GM18502 (cell line): Measurements from ENCODE around the gene C1orf50.
A peak's percentile ranks its signal among the peaks of the same experiment; 100 is the strongest.
"Not testable (repeated sequence)": the region's sequence is repeated elsewhere in the genome, so short reads cannot be mapped to it uniquely, and the experiment has no call there.

ENCODE experiments used
- ATAC-seq: cut with Tn5 transposase; IDR thresholded peaks from one replicate; pipeline ENCODE4 v1.9.1; 2021; ENCODE audit warnings: mild to moderate bottlenecking; ENCODE audit not compliant: unreplicated experiment, poor library complexity

Gene C1orf50

GRCh38 chr1:42793824-42794223, 26.8 kb downstream of the C1orf50 start:
- no peak for ATAC-seq

GRCh38 chr1:42797414-42797813, 30.4 kb downstream of the C1orf50 start:
- ATAC-seq: no peak

- ATAC-seq: no peak
Observed at GRCh38 chr1:42797979-42798378, 30.9 kb downstream of the C1orf50 start.

GRCh38 chr1:42801832-42802473, 34.9 kb downstream of the C1orf50 start:
- ATAC-seq: no peak

- ATAC-seq: no peak
Observed at GRCh38 chr1:42806171-42806570, 39.1 kb downstream of the C1orf50 start.

- no peak for ATAC-seq
Observed at GRCh38 chr1:42806593-42806992, 39.5 kb downstream of the C1orf50 start.

GRCh38 chr1:42807056-42807668, 40.1 kb downstream of the C1orf50 start:
- no peak for ATAC-seq

- not testable (repeated sequence) for ATAC-seq
Observed at GRCh38 chr1:42814815-42815214, 47.8 kb downstream of the C1orf50 start.

- no peak for ATAC-seq
Observed at GRCh38 chr1:42815941-42816584, 49.0 kb downstream of the C1orf50 start.

- ATAC-seq: peak; percentile 85
Observed at GRCh38 chr1:42816585-42817439, 49.8 kb downstream of the C1orf50 start, which contains the start of the genes ERMAP and SVBP. TSS of gene ERMAP (plus strand) at chr1:42817122. CDS start at chr1:42830449, 13,327 bp downstream. TSS of gene SVBP (minus strand) at chr1:42817397. CDS start at chr1:42816544, 853 bp downstream.

GRCh38 chr1:42817440-42817767, 50.4 kb downstream of the C1orf50 start:
- peak; percentile 3 for ATAC-seq

GRCh38 chr1:42817976-42818375, 50.9 kb downstream of the C1orf50 start:
- no peak for ATAC-seq

- ATAC-seq: no peak
Observed at GRCh38 chr1:42820813-42821212, 53.8 kb downstream of the C1orf50 start.

GRCh38 chr1:42821690-42822089, 54.6 kb downstream of the C1orf50 start:
- ATAC-seq: no peak

- ATAC-seq: no peak
Observed at GRCh38 chr1:42822800-42823392, 55.8 kb downstream of the C1orf50 start.

GRCh38 chr1:42824481-42825035, 57.5 kb downstream of the C1orf50 start:
- ATAC-seq: no peak

- no peak for ATAC-seq
Observed at GRCh38 chr1:42825036-42825851, 58.2 kb downstream of the C1orf50 start.
